Cardiac muscle cell (in vitro differentiated cells and primary cell): ENCODE measurements around the gene SRGAP1. TPM values are rescaled to one million over a fixed set of nuclear protein-coding genes. Genes with fewer than 3 reads are reported as not detected.
A peak's percentile ranks its signal among the peaks of the same experiment; 100 is the strongest.
"Not testable (repeated sequence)": the region's sequence is repeated elsewhere in the genome, so short reads cannot be mapped to it uniquely, and the experiment has no call there.

Source experiments
- DNase-seq, 2 donors: peaks; one replicate each; pipeline versions ENCODE4 v3.0.0 to v3.0.0-alpha.2; 2010 to 2017; ENCODE audit warnings: low read depth in 1 of 2, low spot score in 1 of 2
- H3K27ac ChIP-seq: fragments of 200-600 bp; sonication (generic); 2 replicates; pipeline ENCODE4 v1.5.1; 2016
- H3K27me3 ChIP-seq: fragments of 200-600 bp; sonication (generic); 2 replicates; pipeline ENCODE4 v1.6.0; 2016; ENCODE audit warnings: control low read depth
- H3K36me3 ChIP-seq: fragments of 200-600 bp; sonication (generic); 2 replicates; pipeline ENCODE4 v1.5.1; 2016; ENCODE audit warnings: control low read depth
- H3K4me1 ChIP-seq: fragments of 200-600 bp; sonication (generic); 2 replicates; pipeline ENCODE4 v1.8.1; 2017; ENCODE audit warnings: low read depth, mild to moderate bottlenecking, mixed run types
- H3K4me3 ChIP-seq: fragments of 200-600 bp; sonication (generic); 2 replicates; pipeline ENCODE4 v1.5.1; 2016; ENCODE audit warnings: mild to moderate bottlenecking
- H3K9me3 ChIP-seq: fragments of 200-600 bp; sonication (generic); 2 replicates; pipeline ENCODE4 v1.5.1; 2017; ENCODE audit warnings: low read depth, mild to moderate bottlenecking, control low read depth
- polyA plus RNA-seq: library from polyadenylated mRNA; unstranded; fragments of >200 nt; fragmentation: Nextera tagmentation; extraction: Ambion mirVana; gene quantifications from 2 replicates; pipeline ENCODE4 v1.2.1, GENCODE V29; 2016
- total RNA-seq: library from RNA; depleted of rRNA; stranded (reverse); fragments of >200 nt; gene quantifications from 2 replicates; pipeline ENCODE4 v1.2.3, GENCODE V29; 2016
- TF ChIP-seq, protein P1 (sequence below): IDR thresholded peaks from 2 replicates; pipeline ENCODE4 v1.5.1; 2012; ENCODE audit warnings: low read depth, mild to moderate bottlenecking, low read length

The SRGAP1 gene
- total and polyA plus RNA-seq, 2 experiments from 2014 or later = 2.7 to 3.9 TPM

DNA sequence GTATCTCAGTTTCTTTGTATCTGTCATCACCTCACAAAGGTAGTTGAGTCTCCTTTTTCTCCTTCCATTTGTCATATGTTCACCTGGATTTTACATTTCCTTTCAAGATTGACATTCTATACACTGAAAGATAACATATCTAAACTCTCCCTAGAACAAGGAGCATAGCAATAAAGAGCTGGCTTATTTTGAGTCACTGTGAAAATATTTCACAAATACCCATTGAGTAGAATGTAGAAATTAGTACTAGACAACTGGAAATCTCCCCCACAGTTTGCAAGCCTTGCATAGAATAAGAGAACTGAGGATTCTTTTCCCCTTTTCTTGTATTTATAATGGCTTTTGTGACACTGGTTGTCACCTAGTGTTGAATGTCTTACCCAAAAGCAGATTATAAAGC is 266.4 kb downstream of the SRGAP1 start:
- Histone ChIP-seq H3K27ac (no peak overlapping the region), H3K27me3 (no peaks in the 10 kb centered on the region), H3K36me3 (peaks cover 6% of the 10 kb centered on the region), H3K4me3 (no peak overlapping the region), H3K4me1 (no peaks in the 10 kb centered on the region), H3K9me3 (no peaks in the 10 kb centered on the region)
- TF ChIP-seq, protein P1, sequence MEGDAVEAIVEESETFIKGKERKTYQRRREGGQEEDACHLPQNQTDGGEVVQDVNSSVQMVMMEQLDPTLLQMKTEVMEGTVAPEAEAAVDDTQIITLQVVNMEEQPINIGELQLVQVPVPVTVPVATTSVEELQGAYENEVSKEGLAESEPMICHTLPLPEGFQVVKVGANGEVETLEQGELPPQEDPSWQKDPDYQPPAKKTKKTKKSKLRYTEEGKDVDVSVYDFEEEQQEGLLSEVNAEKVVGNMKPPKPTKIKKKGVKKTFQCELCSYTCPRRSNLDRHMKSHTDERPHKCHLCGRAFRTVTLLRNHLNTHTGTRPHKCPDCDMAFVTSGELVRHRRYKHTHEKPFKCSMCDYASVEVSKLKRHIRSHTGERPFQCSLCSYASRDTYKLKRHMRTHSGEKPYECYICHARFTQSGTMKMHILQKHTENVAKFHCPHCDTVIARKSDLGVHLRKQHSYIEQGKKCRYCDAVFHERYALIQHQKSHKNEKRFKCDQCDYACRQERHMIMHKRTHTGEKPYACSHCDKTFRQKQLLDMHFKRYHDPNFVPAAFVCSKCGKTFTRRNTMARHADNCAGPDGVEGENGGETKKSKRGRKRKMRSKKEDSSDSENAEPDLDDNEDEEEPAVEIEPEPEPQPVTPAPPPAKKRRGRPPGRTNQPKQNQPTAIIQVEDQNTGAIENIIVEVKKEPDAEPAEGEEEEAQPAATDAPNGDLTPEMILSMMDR = no peak
- peak in 1 of 2 donors; percentile 15 for DNase-seq

DNA sequence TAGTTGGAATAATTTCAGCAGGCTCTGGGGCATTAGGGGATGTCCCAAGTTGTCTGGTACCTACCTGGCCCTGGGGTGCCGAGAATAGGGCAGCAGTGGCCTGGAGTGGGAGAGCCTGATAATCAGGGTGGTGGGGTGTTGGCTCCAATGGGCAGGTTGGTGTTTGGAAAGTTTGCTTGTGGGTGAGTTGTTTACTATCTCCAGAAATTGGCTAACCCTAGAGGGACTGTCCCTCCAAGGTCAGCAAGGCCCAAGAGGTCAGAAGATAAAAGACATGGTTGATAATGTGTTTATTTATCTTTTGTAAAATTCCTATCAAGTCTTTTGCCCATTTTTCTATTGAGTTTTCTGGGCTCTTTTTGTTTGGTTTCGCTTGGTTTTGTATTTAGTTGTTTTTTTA is 272.5 kb downstream of the SRGAP1 start:
- H3K4me1 ChIP-seq = no peaks in the 10 kb centered on the region
- TF ChIP-seq, protein P1 = no peak
- H3K36me3 ChIP-seq = peaks cover 2% of the 10 kb centered on the region
- H3K9me3 ChIP-seq = no peaks in the 10 kb centered on the region
- DNase-seq = no peak
- H3K27ac ChIP-seq = no peak overlapping the region
- no peak overlapping the region for H3K4me3 ChIP-seq
- no peaks in the 10 kb centered on the region for H3K27me3 ChIP-seq

DNA sequence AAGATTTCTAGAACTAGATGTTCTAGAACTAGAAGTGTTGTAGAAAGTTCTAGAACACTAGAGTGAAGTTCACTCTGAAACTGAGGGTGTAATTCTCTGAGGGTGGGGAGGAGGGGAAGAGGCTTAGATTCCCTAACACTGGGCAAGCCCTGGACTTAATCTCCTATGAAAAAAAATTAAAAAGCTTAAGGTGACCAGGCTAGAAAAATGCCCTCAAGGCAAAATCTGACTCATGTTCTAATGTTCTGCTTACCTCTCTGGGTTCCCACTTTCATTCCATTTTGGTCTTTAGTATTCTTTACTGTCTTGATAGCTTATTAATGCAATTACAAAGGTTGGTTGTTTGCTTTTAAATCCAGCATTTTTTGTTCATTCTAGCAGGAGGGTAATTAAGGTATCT is 276.1 kb downstream of the SRGAP1 start:
- Histone ChIP-seq H3K4me1 (no peaks in the 10 kb centered on the region), H3K9me3 (no peaks in the 10 kb centered on the region), H3K27me3 (no peaks in the 10 kb centered on the region), H3K36me3 (no peaks in the 10 kb centered on the region), H3K27ac (no peak overlapping the region), H3K4me3 (no peak overlapping the region)
- DNase-seq = no peak
- TF ChIP-seq, protein P1 = no peak

DNA sequence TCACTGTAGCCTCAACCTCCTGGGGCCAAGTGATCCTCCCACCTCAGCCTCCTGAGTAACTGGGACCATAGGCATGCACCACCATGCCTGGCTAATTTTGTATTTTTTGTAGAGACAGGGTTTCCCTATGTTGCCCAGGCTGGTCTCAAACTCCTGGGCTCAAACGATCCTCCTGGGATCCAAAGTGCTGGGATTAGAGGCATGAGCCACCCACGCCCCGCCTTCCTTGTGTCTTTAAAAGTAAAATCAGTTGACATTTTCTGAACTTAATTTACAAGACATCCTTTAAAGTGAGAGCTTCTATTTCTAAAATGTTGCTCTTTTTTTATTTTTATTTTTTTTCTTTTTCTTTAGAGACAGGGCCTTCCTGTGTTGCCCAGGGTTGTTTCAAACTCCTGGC is 276.6 kb downstream of the SRGAP1 start:
- H3K27ac ChIP-seq, H3K36me3 ChIP-seq, H3K27me3 ChIP-seq, H3K4me3 ChIP-seq, H3K9me3 ChIP-seq, H3K4me1 ChIP-seq, DNase-seq: not testable (repeated sequence)

DNA sequence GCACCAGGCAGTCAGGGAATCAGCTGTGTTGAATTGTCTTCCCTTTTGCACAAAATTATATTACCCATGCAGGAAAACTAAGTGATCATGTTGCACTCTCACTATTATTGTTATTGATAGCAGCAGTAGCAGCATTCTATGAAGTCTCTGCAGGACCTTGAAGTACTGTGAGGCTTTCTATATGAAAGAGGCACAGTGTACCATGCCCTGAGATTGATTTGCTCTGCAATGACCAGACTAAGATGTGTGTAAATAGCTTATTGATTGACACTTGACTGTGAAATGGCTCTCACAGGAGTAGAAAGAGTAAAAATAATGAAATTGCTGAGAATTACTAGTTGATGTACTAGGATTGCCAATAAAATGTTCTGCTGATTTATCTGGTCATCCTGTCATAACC is 277.7 kb downstream of the SRGAP1 start:
- Histone ChIP-seq H3K4me3 (no peak overlapping the region), H3K4me1 (no peaks in the 10 kb centered on the region), H3K9me3 (no peaks in the 10 kb centered on the region), H3K27me3 (no peaks in the 10 kb centered on the region), H3K27ac (no peak overlapping the region), H3K36me3 (no peaks in the 10 kb centered on the region)
- DNase-seq = no peak
- TF ChIP-seq, protein P1 = no peak

DNA sequence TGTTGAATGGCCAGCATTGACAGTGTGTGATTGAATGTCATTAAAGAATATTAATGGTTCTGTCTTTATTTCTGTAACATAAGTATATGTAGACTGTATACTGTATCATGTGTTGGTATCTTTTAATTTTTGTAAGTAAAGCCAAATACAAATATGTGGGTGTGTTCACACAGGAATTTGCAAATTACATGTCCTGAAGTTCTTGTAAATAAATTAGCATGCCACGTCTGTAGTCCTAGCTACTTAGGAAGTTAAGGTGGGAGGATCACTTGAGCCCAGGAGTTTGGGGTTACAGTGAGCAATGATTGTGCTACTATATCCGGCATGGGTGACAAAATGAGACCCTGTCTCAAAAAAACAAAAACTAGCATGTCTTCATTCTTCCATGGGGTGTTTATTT is 278.5 kb downstream of the SRGAP1 start:
- Histone ChIP-seq H3K27ac (no peak overlapping the region), H3K4me3 (no peak overlapping the region), H3K9me3 (no peaks in the 10 kb centered on the region), H3K36me3 (no peaks in the 10 kb centered on the region), H3K27me3 (no peaks in the 10 kb centered on the region), H3K4me1 (no peaks in the 10 kb centered on the region)
- DNase-seq = no peak
- TF ChIP-seq, protein P1 = no peak
